ENCODE measurements around the gene ARFGAP3.

ARFGAP3 gene

GRCh38 chr22:42814616-42815015 is 42.5 kb downstream of the ARFGAP3 start:
- TF ChIP-seq PAX5 (IDR thresholded peaks at IDR 0.05; ENCODE audit: insufficient read depth, low read length, severe bottlenecking) = no peak
- DNase-seq (ENCODE audit: insufficient read length, low spot score) = no peak
- no peak for FAIRE-seq

GRCh38 chr22:42814215-42814614 is 42.9 kb downstream of the ARFGAP3 start:
- TF ChIP-seq PAX5 (IDR thresholded peaks at IDR 0.05; ENCODE audit: insufficient read depth, low read length, severe bottlenecking) = no peak
- TF ChIP-seq TAF1 (IDR thresholded peaks at IDR 0.05; ENCODE audit: low read depth, low read length) = no peak
- peak; percentile 40; the same call in 1 of the 2 replicates for TF ChIP-seq SPI1 (IDR thresholded peaks at IDR 0.05; ENCODE audit: low read depth, low read length)
- FAIRE-seq (no peak), DNase-seq (ENCODE audit: insufficient read length, low spot score) (no peak)

- TF ChIP-seq POLR2A (IDR thresholded peaks at IDR 0.05; ENCODE audit: low read depth, low read length) = no peak
- no peak for TF ChIP-seq SPI1 (IDR thresholded peaks at IDR 0.05; ENCODE audit: low read depth, low read length)
- no peak for TF ChIP-seq POLR2AphosphoS5 (IDR thresholded peaks at IDR 0.05; ENCODE audit: low read depth, low read length)
- TF ChIP-seq TAF1 (IDR thresholded peaks at IDR 0.05; ENCODE audit: low read depth, low read length) = no peak
- no peak for TF ChIP-seq PAX5 (IDR thresholded peaks at IDR 0.05; ENCODE audit: insufficient read depth, low read length, severe bottlenecking)
- no peak for TF ChIP-seq POU2F2 (IDR thresholded peaks at IDR 0.05; ENCODE audit: low read depth, low read length)
- DNase-seq (ENCODE audit: insufficient read length, low spot score) = no peak
- FAIRE-seq = no peak
Measured at GRCh38 chr22:42813501-42813900, 43.6 kb downstream of the ARFGAP3 start.

GRCh38 chr22:42811459-42811858 is 45.6 kb downstream of the ARFGAP3 start:
- no peak for DNase-seq (ENCODE audit: insufficient read length, low spot score)
- no peak for FAIRE-seq
- no peak for TF ChIP-seq POLR2A (IDR thresholded peaks at IDR 0.05; ENCODE audit: low read depth, low read length)
- no peak for TF ChIP-seq PAX5 (IDR thresholded peaks at IDR 0.05; ENCODE audit: insufficient read depth, low read length, severe bottlenecking)
- no peak for TF ChIP-seq POLR2AphosphoS5 (IDR thresholded peaks at IDR 0.05; ENCODE audit: low read depth, low read length)
- TF ChIP-seq POU2F2 (IDR thresholded peaks at IDR 0.05; ENCODE audit: low read depth, low read length) = no peak
- TF ChIP-seq SPI1 (IDR thresholded peaks at IDR 0.05; ENCODE audit: low read depth, low read length) = no peak

GRCh38 chr22:42808521-42808920 is 48.6 kb downstream of the ARFGAP3 start:
- TF ChIP-seq PAX5 (IDR thresholded peaks at IDR 0.05; ENCODE audit: insufficient read depth, low read length, severe bottlenecking) (no peak), POLR2AphosphoS5 (IDR thresholded peaks at IDR 0.05; ENCODE audit: low read depth, low read length) (no peak), POU2F2 (IDR thresholded peaks at IDR 0.05; ENCODE audit: low read depth, low read length) (no peak), POLR2A (IDR thresholded peaks at IDR 0.05; ENCODE audit: low read depth, low read length) (no peak), TAF1 (IDR thresholded peaks at IDR 0.05; ENCODE audit: low read depth, low read length) (no peak), SPI1 (IDR thresholded peaks at IDR 0.05; ENCODE audit: low read depth, low read length) (no peak)
- DNase-seq (ENCODE audit: insufficient read length, low spot score) (no peak), FAIRE-seq (no peak)

GRCh38 chr22:42807185-42807584 is 49.9 kb downstream of the ARFGAP3 start:
- DNase-seq (ENCODE audit: insufficient read length, low spot score) (no peak), FAIRE-seq (no peak)
- TF ChIP-seq POU2F2 (IDR thresholded peaks at IDR 0.05; ENCODE audit: low read depth, low read length) (no peak), TAF1 (IDR thresholded peaks at IDR 0.05; ENCODE audit: low read depth, low read length) (no peak), POLR2A (IDR thresholded peaks at IDR 0.05; ENCODE audit: low read depth, low read length) (no peak), PAX5 (IDR thresholded peaks at IDR 0.05; ENCODE audit: insufficient read depth, low read length, severe bottlenecking) (no peak), SPI1 (IDR thresholded peaks at IDR 0.05; ENCODE audit: low read depth, low read length) (no peak), POLR2AphosphoS5 (IDR thresholded peaks at IDR 0.05; ENCODE audit: low read depth, low read length) (no peak)

- no peak for TF ChIP-seq POU2F2 (IDR thresholded peaks at IDR 0.05; ENCODE audit: low read depth, low read length)
- no peak for TF ChIP-seq TAF1 (IDR thresholded peaks at IDR 0.05; ENCODE audit: low read depth, low read length)
- no peak for TF ChIP-seq POLR2AphosphoS5 (IDR thresholded peaks at IDR 0.05; ENCODE audit: low read depth, low read length)
- TF ChIP-seq PAX5 (IDR thresholded peaks at IDR 0.05; ENCODE audit: insufficient read depth, low read length, severe bottlenecking) = no peak
- TF ChIP-seq SPI1 (IDR thresholded peaks at IDR 0.05; ENCODE audit: low read depth, low read length) = no peak
- no peak for TF ChIP-seq POLR2A (IDR thresholded peaks at IDR 0.05; ENCODE audit: low read depth, low read length)
- FAIRE-seq (no peak), DNase-seq (ENCODE audit: insufficient read length, low spot score) (no peak)
Measured at GRCh38 chr22:42805998-42806830, 50.9 kb downstream of the ARFGAP3 start.

- DNase-seq (ENCODE audit: insufficient read length, low spot score) (no peak), FAIRE-seq (no peak)
- TF ChIP-seq POLR2A (IDR thresholded peaks at IDR 0.05; ENCODE audit: low read depth, low read length) (no peak), SPI1 (IDR thresholded peaks at IDR 0.05; ENCODE audit: low read depth, low read length) (no peak), TAF1 (IDR thresholded peaks at IDR 0.05; ENCODE audit: low read depth, low read length) (no peak), POLR2AphosphoS5 (IDR thresholded peaks at IDR 0.05; ENCODE audit: low read depth, low read length) (no peak), PAX5 (IDR thresholded peaks at IDR 0.05; ENCODE audit: insufficient read depth, low read length, severe bottlenecking) (no peak), POU2F2 (IDR thresholded peaks at IDR 0.05; ENCODE audit: low read depth, low read length) (no peak)
Measured at GRCh38 chr22:42805016-42805997, 51.8 kb downstream of the ARFGAP3 start.

GRCh38 chr22:42803389-42803788 is 53.7 kb downstream of the ARFGAP3 start:
- no peak for FAIRE-seq
- DNase-seq (ENCODE audit: insufficient read length, low spot score) = no peak
- TF ChIP-seq SPI1 (IDR thresholded peaks at IDR 0.05; ENCODE audit: low read depth, low read length) = no peak
- no peak for TF ChIP-seq PAX5 (IDR thresholded peaks at IDR 0.05; ENCODE audit: insufficient read depth, low read length, severe bottlenecking)
- TF ChIP-seq TAF1 (IDR thresholded peaks at IDR 0.05; ENCODE audit: low read depth, low read length) = no peak
- TF ChIP-seq POU2F2 (IDR thresholded peaks at IDR 0.05; ENCODE audit: low read depth, low read length) = no peak
- no peak for TF ChIP-seq POLR2AphosphoS5 (IDR thresholded peaks at IDR 0.05; ENCODE audit: low read depth, low read length)
- TF ChIP-seq POLR2A (IDR thresholded peaks at IDR 0.05; ENCODE audit: low read depth, low read length) = no peak

Data from GM12891 (cell line).